GM12874 (cell line): ENCODE measurements around the gene RAF1.

Experiments used
- CTCF ChIP-seq: IDR thresholded peaks from 2 replicates; pipeline ENCODE4 v1.5.1; 2011; ENCODE audit warnings: low read depth, mild to moderate bottlenecking, control low read depth, low read length, moderate library complexity; ENCODE audit not compliant: insufficient read depth

The RAF1 gene

GRCh38 chr3:12644331-12644937 is 19.5 kb downstream of the RAF1 start:
- TF ChIP-seq CTCF: no peak

GRCh38 chr3:12643724-12644123 is 20.2 kb downstream of the RAF1 start:
- TF ChIP-seq CTCF: no peak

- TF ChIP-seq CTCF: no peak
Measured at GRCh38 chr3:12643010-12643380, 20.9 kb downstream of the RAF1 start.

GRCh38 chr3:12638105-12638504 is 25.8 kb downstream of the RAF1 start:
- no peak for TF ChIP-seq CTCF

GRCh38 chr3:12633108-12633507 is 30.8 kb downstream of the RAF1 start:
- no peak for TF ChIP-seq CTCF

GRCh38 chr3:12632523-12632922 is 31.4 kb downstream of the RAF1 start:
- TF ChIP-seq CTCF: no peak

- no peak for TF ChIP-seq CTCF
Measured at GRCh38 chr3:12630292-12630691, 33.6 kb downstream of the RAF1 start.
